Gastroesophageal sphincter (tissue), 3 donors: ENCODE data around the gene CDR2.

Experiments
- CTCF ChIP-seq, 4 experiments: fragments of 200-600 bp in 2 of 4; fragments of 450-650 bp in 2 of 4; sonication (generic) in 1 of 4; IDR thresholded peaks; one replicate each; pipeline ENCODE4 v1.5.1; 2017 to 2019; ENCODE audit warnings: antibody characterized with exemption in 4 of 4, mild to moderate bottlenecking in 2 of 4, moderate library complexity in 2 of 4
- EP300 ChIP-seq: sonication (generic); formaldehyde crosslinking; IDR thresholded peaks from one replicate; pipeline ENCODE4 v1.6.1; 2017; ENCODE audit warnings: antibody characterized with exemption, mild to moderate bottlenecking
- POLR2A ChIP-seq, 2 donors: fragments of 450-650 bp; IDR thresholded peaks; one replicate each; pipeline ENCODE4 v1.6.1; 2017; ENCODE audit warnings: antibody characterized with exemption in 2 of 2, mild to moderate bottlenecking in 2 of 2, moderate library complexity in 1 of 2
- POLR2AphosphoS5 ChIP-seq: sonication (generic); formaldehyde crosslinking; IDR thresholded peaks from one replicate; pipeline ENCODE4 v1.6.1; 2017; ENCODE audit warnings: antibody characterized with exemption

- TF ChIP-seq CTCF (IDR thresholded peaks at IDR 0.05), result no peak
- TF ChIP-seq EP300, result no peak
- no peak for TF ChIP-seq POLR2A (IDR thresholded peaks at IDR 0.05)
- no peak for TF ChIP-seq POLR2AphosphoS5
These were observed 21.1 kb downstream of the CDR2 start for GRCh38 chr16:22353191-22353919.
